Measurements from ENCODE around the gene EIF3B. TPM values are rescaled to one million over a fixed set of nuclear protein-coding genes. Genes with fewer than 3 reads are reported as not detected.
"Not testable (repeated sequence)": the region's sequence is repeated elsewhere in the genome, so short reads cannot be mapped to it uniquely, and the experiment has no call there.

Gene EIF3B
- total RNA-seq, result 100 to 1,000 TPM in 2 of 4 donors, 10 to 100 TPM in 2; 89.2 to 125 (median 103) TPM
- 100 to 1,000 TPM in 1 of 3 donors, 10 to 100 TPM in 2; 37.9 to 107 (median 47.4) TPM for polyA plus RNA-seq

- 0% methylated on average over 55 of the region's 55 CpGs for WGBS, 2 donors
- Histone ChIP-seq H3K27ac (peak within 1 kb of the TSS; percentile 92 to 99 (median 98)), H3K4me3 (peak within 1 kb of the TSS; percentile 88 to 100 (median 98)), H3K9me3 (no peaks in the 10 kb centered on the region), H3K4me1 (peaks cover 0 to 51% (median 47%) of the 10 kb centered on the region in 4 donors), H3K27me3 (no peaks in the 10 kb centered on the region), H3K36me3 (peaks cover 0 to 10% (median 0%) of the 10 kb centered on the region in 4 donors)
- intact Hi-C loops (cut with DNase I), result loop anchor here (2.0 to 10.0 kb wide), 5 partner anchors 48 to 782 kb away; partner anchors contain the start of genes BRAT1, CHST12, IQCE and MAD1L1
- TF ChIP-seq EP300 (IDR thresholded peaks at IDR 0.05) (no peak), POLR2AphosphoS5 (IDR thresholded peaks at IDR 0.05) (peak; percentile 50 to 86 (median 80)), POLR2A (IDR thresholded peaks at IDR 0.05) (no peak), CTCF (IDR thresholded peaks at IDR 0.05) (no peak)
- peak; percentile 95 for DNase-seq
These were observed at the start of gene EIF3B for GRCh38 chr7:2354186-2354938. EIF3B (plus strand) TSS chr7:2354827; CDS start chr7:2354922, 95 bp downstream.

DNA sequence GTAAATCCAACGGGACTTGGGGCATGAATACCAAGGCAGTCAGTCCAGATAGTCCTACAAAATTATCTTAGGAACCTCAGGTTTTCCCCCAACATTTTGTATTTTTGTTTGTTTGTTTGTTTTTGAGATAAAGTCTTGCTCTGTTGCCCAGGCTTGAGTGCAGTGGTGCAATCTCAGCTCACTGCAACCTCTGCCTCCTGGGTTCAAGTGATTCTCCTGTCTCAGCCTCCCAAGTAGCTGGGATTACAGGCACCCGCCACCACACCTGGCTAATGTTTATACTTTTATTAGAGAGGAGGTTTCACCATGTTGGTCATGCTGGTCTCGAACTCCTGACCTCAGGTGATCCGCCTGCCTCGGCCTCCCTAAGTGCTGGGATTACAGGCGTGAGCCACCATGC lies 49.4 kb upstream of the EIF3B start:
- peak overlapping the region in 1 of 4 donors; percentile 18 for H3K27ac ChIP-seq
- not testable (repeated sequence) for H3K4me3 ChIP-seq

GRCh38 chr7:2306688-2307087 lies 47.9 kb upstream of the EIF3B start:
- no peak for DNase-seq
- 88 to 94% methylated on average over 6 of the region's 6 CpGs for WGBS, 2 donors

More for the DNA sequence above, 49.4 kb upstream of the EIF3B start:
- H3K36me3 ChIP-seq; H3K4me1 ChIP-seq; H3K9me3 ChIP-seq; intact Hi-C loops (cut with DNase I); H3K27me3 ChIP-seq; DNase-seq: not testable (repeated sequence)
- 89 to 92% methylated on average over 6 of the region's 6 CpGs for WGBS, 2 donors

DNA sequence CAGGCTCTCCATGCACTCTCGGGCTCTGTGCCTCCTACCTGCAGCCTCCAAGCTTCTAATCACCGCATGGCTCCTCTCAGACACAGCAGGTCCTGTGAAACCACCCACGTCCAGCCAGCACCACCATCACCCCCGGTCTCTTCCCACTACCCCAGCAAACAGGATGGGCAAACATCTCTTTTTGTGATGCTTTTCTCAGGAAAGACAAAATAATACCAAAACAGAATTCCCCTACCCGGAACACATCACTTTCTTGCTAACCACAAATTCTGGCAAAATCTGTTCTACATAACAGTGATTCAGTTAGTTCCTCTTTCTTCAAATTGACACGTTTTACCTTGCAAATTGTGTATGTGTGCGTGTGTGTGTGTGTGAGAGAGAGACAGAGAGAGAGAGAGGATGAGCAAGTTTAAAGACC lies 46.9 kb upstream of the EIF3B start:
- intact Hi-C loops (cut with DNase I), result no loop called here

More at GRCh38 chr7:2306688-2307087, 47.9 kb upstream of the EIF3B start:
- peaks cover 0 to 8% (median 0%) of the 10 kb centered on the region in 4 donors for H3K4me1 ChIP-seq
- no peaks in the 10 kb centered on the region for H3K9me3 ChIP-seq
- TF ChIP-seq POLR2A (IDR thresholded peaks at IDR 0.05) (no peak), EP300 (IDR thresholded peaks at IDR 0.05) (no peak), POLR2AphosphoS5 (IDR thresholded peaks at IDR 0.05) (no peak), CTCF (IDR thresholded peaks at IDR 0.05) (no peak)
- H3K27me3 ChIP-seq, result no peaks in the 10 kb centered on the region
- no peaks in the 10 kb centered on the region for H3K36me3 ChIP-seq
- H3K27ac ChIP-seq, result no peak overlapping the region
- no peak overlapping the region for H3K4me3 ChIP-seq
- intact Hi-C loops (cut with DNase I), result no loop called here

More for the DNA sequence above, 46.9 kb upstream of the EIF3B start:
- Histone ChIP-seq H3K27me3 (no peaks in the 10 kb centered on the region), H3K4me3 (no peak overlapping the region), H3K36me3 (no peaks in the 10 kb centered on the region), H3K4me1 (peaks cover 0 to 8% (median 0%) of the 10 kb centered on the region in 4 donors), H3K9me3 (no peaks in the 10 kb centered on the region), H3K27ac (no peak overlapping the region)
- 56 to 87% methylated on average over 7 of the region's 7 CpGs for WGBS, 2 donors
- TF ChIP-seq POLR2A (IDR thresholded peaks at IDR 0.05) (no peak), POLR2AphosphoS5 (IDR thresholded peaks at IDR 0.05) (no peak), CTCF (IDR thresholded peaks at IDR 0.05) (no peak), EP300 (IDR thresholded peaks at IDR 0.05) (no peak)
- DNase-seq, result no peak
